Measurements from ENCODE around the gene STK17A.

The STK17A gene

GRCh38 chr7:43538404-43538771 is 44.5 kb upstream of the STK17A start:
- peak; percentile 61 for DNase-seq (ENCODE audit: low read depth)
- H3K4me3 ChIP-seq (ENCODE audit: low read depth, low read length): no peak overlapping the region
- no peak for TF ChIP-seq CTCF (conservative IDR thresholded peaks at IDR 0.05; ENCODE audit: low read depth, low read length)

- TF ChIP-seq CTCF (conservative IDR thresholded peaks at IDR 0.05; ENCODE audit: low read depth, low read length): no peak
- no peak overlapping the region for H3K4me3 ChIP-seq (ENCODE audit: low read depth, low read length)
- no peak for DNase-seq (ENCODE audit: low read depth)
These were observed 42.4 kb upstream of the STK17A start for GRCh38 chr7:43540471-43540870.

- H3K4me3 ChIP-seq (ENCODE audit: low read depth, low read length): no peak overlapping the region
- TF ChIP-seq CTCF (conservative IDR thresholded peaks at IDR 0.05; ENCODE audit: low read depth, low read length): no peak
- no peak for DNase-seq (ENCODE audit: low read depth)
These were observed 40.2 kb upstream of the STK17A start for GRCh38 chr7:43542716-43543115.

- no peak for TF ChIP-seq CTCF (conservative IDR thresholded peaks at IDR 0.05; ENCODE audit: low read depth, low read length)
- no peak for DNase-seq (ENCODE audit: low read depth)
- no peak overlapping the region for H3K4me3 ChIP-seq (ENCODE audit: low read depth, low read length)
These were observed 36.7 kb upstream of the STK17A start for GRCh38 chr7:43546231-43546630.

GRCh38 chr7:43550427-43550826 is 32.5 kb upstream of the STK17A start:
- DNase-seq (ENCODE audit: low read depth): no peak
- TF ChIP-seq CTCF (conservative IDR thresholded peaks at IDR 0.05; ENCODE audit: low read depth, low read length): no peak
- no peak overlapping the region for H3K4me3 ChIP-seq (ENCODE audit: low read depth, low read length)

GRCh38 chr7:43552122-43552521 is 30.8 kb upstream of the STK17A start:
- TF ChIP-seq CTCF (conservative IDR thresholded peaks at IDR 0.05; ENCODE audit: low read depth, low read length): no peak
- DNase-seq (ENCODE audit: low read depth): no peak
- no peak overlapping the region for H3K4me3 ChIP-seq (ENCODE audit: low read depth, low read length)

GRCh38 chr7:43553999-43554398 is 28.9 kb upstream of the STK17A start:
- H3K4me3 ChIP-seq (ENCODE audit: low read depth, low read length): no peak overlapping the region
- DNase-seq (ENCODE audit: low read depth): peak; percentile 89
- TF ChIP-seq CTCF (conservative IDR thresholded peaks at IDR 0.05; ENCODE audit: low read depth, low read length): no peak

All from choroid plexus epithelial cell (primary cell).